OCI-LY7 (cell line): ENCODE data around the gene FOXF1. TPM values are rescaled to one million over a fixed set of nuclear protein-coding genes. Genes with fewer than 3 reads are reported as not detected.

Experiments used
- BruUV-seq: library from RNA; stranded (reverse); fragments of 400-500 nt; replicated peaks from 2 replicates; lab custom pipeline; 2021; lab: Mats Ljungman, UMichigan
- CTCF ChIA-PET: fragments of 300-600 bp; sonication (Branson Sonifier 250); formaldehyde crosslinking; loops from one replicate; lab custom pipeline; 2022; ENCODE audit warnings: antibody characterized with exemption; ENCODE audit not compliant: unreplicated experiment; lab: Charles Lee
- POLR2A ChIA-PET: fragments of 300-600 bp; sonication (Branson Sonifier 250); formaldehyde crosslinking; loops from one replicate; lab custom pipeline; 2022; ENCODE audit warnings: antibody characterized with exemption; lab: Charles Lee
- DNase-seq: peaks from one replicate; pipeline ENCODE4 v3.0.0-alpha.2; 2015; ENCODE audit warnings: low spot score
- H2AFZ ChIP-seq: fragments of 200-600 bp; sonication (generic), shearing (Covaris generic); 2 replicates; pipeline ENCODE4 v1.6.1; 2014; ENCODE audit warnings: mild to moderate bottlenecking, antibody characterized with exemption, low read length, moderate library complexity
- H3K27ac ChIP-seq: fragments of 200-600 bp; sonication (generic); 2 replicates; pipeline ENCODE4 v1.5.1; 2014; ENCODE audit warnings: mixed run types, low read depth, mild to moderate bottlenecking, moderate library complexity, low read length, inconsistent platforms; ENCODE audit not compliant: poor library complexity, severe bottlenecking
- H3K36me3 ChIP-seq: fragments of 200-600 bp; sonication (generic); 2 replicates; pipeline ENCODE4 v1.6.1; 2014; ENCODE audit warnings: mild to moderate bottlenecking, antibody characterized with exemption, low read length, moderate library complexity, mixed read lengths; ENCODE audit not compliant: insufficient read depth
- H3K4me1 ChIP-seq: fragments of 200-600 bp; sonication (generic); 2 replicates; pipeline ENCODE4 v1.5.1; 2014; ENCODE audit warnings: mild to moderate bottlenecking, low read length; ENCODE audit not compliant: insufficient read depth, poor library complexity, severe bottlenecking
- H3K4me2 ChIP-seq: fragments of 200-600 bp; sonication (generic); 2 replicates; pipeline ENCODE4 v1.6.1; 2014; ENCODE audit warnings: mild to moderate bottlenecking, low read length
- H3K4me3 ChIP-seq: fragments of 200-600 bp; sonication (generic); 2 replicates; pipeline ENCODE4 v1.5.1; 2014; ENCODE audit warnings: mild to moderate bottlenecking, low read depth, low read length; ENCODE audit not compliant: poor library complexity, severe bottlenecking
- H3K79me2 ChIP-seq: fragments of 200-600 bp; sonication (generic); 2 replicates; pipeline ENCODE4 v1.6.1; 2016; ENCODE audit warnings: low read depth, mild to moderate bottlenecking, low read length, moderate library complexity, mixed read lengths; ENCODE audit not compliant: insufficient read depth
- H3K9me2 ChIP-seq: fragments of 200-600 bp; sonication (generic); 2 replicates; pipeline ENCODE4 v1.6.1; 2016; ENCODE audit warnings: mild to moderate bottlenecking, low read length, mixed read lengths; ENCODE audit not compliant: insufficient read depth
- H3K9me3 ChIP-seq: fragments of 200-600 bp; sonication (generic); 2 replicates; pipeline ENCODE4 v1.6.1; 2014; ENCODE audit warnings: mild to moderate bottlenecking, mixed run types, low read length, mixed read lengths
- H4K20me1 ChIP-seq: fragments of 200-600 bp; sonication (generic); 2 replicates; pipeline ENCODE4 v1.6.1; 2014; ENCODE audit warnings: mild to moderate bottlenecking, antibody characterized with exemption, low read length, moderate library complexity, mixed read lengths; ENCODE audit not compliant: insufficient read depth
- CTCF ChIP-seq: fragments of 200-600 bp; sonication (generic); conservative IDR thresholded peaks from 2 replicates; pipeline ENCODE4 v1.5.1; 2014; ENCODE audit warnings: mild to moderate bottlenecking, antibody characterized with exemption, low read length, moderate library complexity, mixed read lengths
- EZH2phosphoT487 ChIP-seq: fragments of 200-600 bp; sonication (generic); IDR thresholded peaks from 2 replicates; pipeline ENCODE4 v1.6.1; 2018; ENCODE audit warnings: low read depth, borderline replicate concordance, mild to moderate bottlenecking, mixed run types, antibody characterized with exemption, low read length, moderate library complexity, mixed read lengths
- intact Hi-C: fragments of 100-400 bp; cut with micrococcal nuclease; formaldehyde crosslinking; loops from one replicate; pipeline ENCODE4 v1.10.0; 2022; ENCODE audit not compliant: unreplicated experiment
- total RNA-seq, 2 experiments: library from RNA; depleted of rRNA in 1 of 2; stranded (reverse); fragments of >200 nt in 1 of 2; shearing (Covaris generic) in 1 of 2; gene quantifications; 2 replicates each; pipeline ENCODE4 v1.2.3, GENCODE V29; 2014 to 2022

FOXF1 gene
- total RNA-seq, 2 experiments from 2014 or later, result not detected

DNA sequence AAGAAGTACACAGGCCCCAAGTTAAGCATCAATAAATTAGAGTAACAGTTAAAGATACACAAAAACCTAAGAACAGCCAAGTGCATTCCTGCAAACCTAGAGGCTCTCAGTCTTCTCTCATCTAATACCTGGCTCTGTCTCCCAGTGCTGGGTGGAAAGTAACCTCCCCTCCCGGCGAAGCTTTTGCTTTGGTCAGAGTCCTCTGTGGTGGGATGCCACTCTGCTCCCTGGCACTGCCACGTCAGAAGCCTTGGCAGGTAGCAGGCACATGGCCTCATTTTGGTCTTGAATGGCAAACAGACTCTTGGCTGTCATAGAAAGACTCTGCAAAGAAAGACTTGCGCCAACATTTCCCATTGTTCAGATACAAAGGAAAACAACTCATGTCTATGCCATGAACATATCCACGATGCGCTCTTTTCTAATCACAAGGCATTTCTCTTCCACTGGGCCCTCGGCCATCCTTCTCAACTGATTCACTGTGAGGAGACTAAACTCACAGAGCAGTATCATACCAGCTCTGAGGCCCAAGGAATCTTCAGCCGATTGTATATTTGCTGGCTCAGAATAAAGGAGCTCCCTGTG is 23.5 kb downstream of the FOXF1 start:
- Histone ChIP-seq H3K9me2 (no peaks in the 10 kb centered on the region), H3K4me3 (no peak overlapping the region), H3K36me3 (no peaks in the 10 kb centered on the region), H4K20me1 (no peaks in the 10 kb centered on the region), H3K79me2 (no peaks in the 10 kb centered on the region), H3K27ac (no peak overlapping the region), H3K4me1 (no peaks in the 10 kb centered on the region), H3K4me2 (no peak overlapping the region), H2AFZ (no peak overlapping the region), H3K9me3 (no peaks in the 10 kb centered on the region)
- BruUV-seq, result no TSS peak
- POLR2A ChIA-PET, result no interaction called here
- CTCF ChIA-PET, result no interaction called here
- TF ChIP-seq EZH2phosphoT487 (no peak), CTCF (no peak)
- DNase-seq, result no peak
- intact Hi-C loops, result no loop called here

DNA sequence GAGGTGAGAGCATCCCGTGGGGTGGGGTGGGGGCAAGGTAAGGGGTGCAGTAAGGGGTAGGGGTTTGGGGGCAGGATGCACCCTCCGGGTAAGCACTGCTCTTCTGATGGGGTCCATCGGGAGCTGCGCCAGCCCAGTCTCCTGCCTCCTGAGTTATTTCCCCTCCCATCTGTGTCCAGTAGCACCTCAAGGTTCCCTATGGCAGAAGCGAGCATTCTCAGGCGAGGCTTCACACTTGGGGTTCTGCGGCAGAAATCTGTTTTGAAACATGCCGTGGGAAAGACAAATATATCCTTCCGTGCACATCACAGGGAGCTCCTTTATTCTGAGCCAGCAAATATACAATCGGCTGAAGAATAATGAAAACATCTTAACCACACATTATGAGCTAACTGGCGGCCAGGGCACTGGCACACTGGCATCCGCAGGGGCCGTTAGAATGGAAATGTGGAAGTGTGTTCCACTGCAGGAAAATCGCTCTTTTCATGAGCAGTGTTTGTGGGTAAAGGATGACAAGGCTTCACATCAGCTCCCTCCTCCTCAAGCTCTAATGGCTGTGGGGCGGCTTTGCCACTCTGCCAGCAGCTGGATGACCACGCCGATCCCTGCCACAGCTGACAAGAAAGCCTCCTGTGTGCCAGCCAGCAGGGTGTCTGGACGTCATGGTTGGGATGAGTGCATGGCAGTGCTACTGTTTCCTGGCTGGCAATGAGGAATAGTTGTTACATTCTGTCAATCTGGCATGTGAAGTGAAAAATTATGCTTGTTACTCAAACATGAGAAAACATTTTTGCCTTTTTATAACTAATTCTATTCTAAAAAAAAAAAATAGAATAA is 24.7 kb downstream of the FOXF1 start:
- POLR2A ChIA-PET, result interaction anchor here (0.7 kb wide), 1 partner anchor 19 kb away, joined by 3 read pairs; no protein-coding TSS in a partner anchor
- intact Hi-C loops, result no loop called here
- CTCF ChIA-PET, result no interaction called here
- no peak overlapping the region for H3K4me2 ChIP-seq
- no peak overlapping the region for H3K27ac ChIP-seq
- peaks cover 4% of the 10 kb centered on the region; the same call in 1 of the 2 replicates for H3K36me3 ChIP-seq
- TF ChIP-seq CTCF (no peak), EZH2phosphoT487 (no peak)
- no peaks in the 10 kb centered on the region for H3K9me2 ChIP-seq
- no peaks in the 10 kb centered on the region for H3K4me1 ChIP-seq
- no peak overlapping the region for H2AFZ ChIP-seq
- BruUV-seq, result no TSS peak
- H3K4me3 ChIP-seq, result no peak overlapping the region
- H3K79me2 ChIP-seq, result no peaks in the 10 kb centered on the region
- no peaks in the 10 kb centered on the region for H3K9me3 ChIP-seq
- DNase-seq, result no peak
- H4K20me1 ChIP-seq, result no peaks in the 10 kb centered on the region

GRCh38 chr16:86536621-86537020 is 26.3 kb downstream of the FOXF1 start:
- Histone ChIP-seq H3K36me3 (peaks cover 14% of the 10 kb centered on the region), H2AFZ (no peak overlapping the region), H3K27ac (no peak overlapping the region), H3K4me1 (peaks cover 8% of the 10 kb centered on the region), H3K9me2 (no peaks in the 10 kb centered on the region), H3K4me3 (no peak overlapping the region), H3K4me2 (no peak overlapping the region), H3K9me3 (no peaks in the 10 kb centered on the region), H4K20me1 (no peaks in the 10 kb centered on the region), H3K79me2 (no peaks in the 10 kb centered on the region)
- intact Hi-C loops, result no loop called here
- ChIA-PET POLR2A (no interaction called here), CTCF (no interaction called here)
- no peak for TF ChIP-seq EZH2phosphoT487
- no peak for TF ChIP-seq CTCF
- no peak for DNase-seq
- no TSS peak for BruUV-seq
